Peyer's patch (tissue), 4 donors: ENCODE data around the gene SP6. TPM values are rescaled to one million over a fixed set of nuclear protein-coding genes. Genes with fewer than 3 reads are reported as not detected.

Experiments
- DNase-seq, 3 donors: peaks; one replicate each; pipeline ENCODE4 v3.0.0-alpha.2; 2017 to 2019
- H3K27ac ChIP-seq, 4 donors: fragments of 200-600 bp; sonication (generic); one replicate each; pipeline ENCODE4 v1.5.1; 2016 to 2019
- H3K27me3 ChIP-seq, 2 donors: fragments of 200-600 bp; sonication (generic); one replicate each; pipeline ENCODE4 v1.5.1; 2019
- H3K36me3 ChIP-seq, 3 donors: fragments of 200-600 bp; sonication (generic); one replicate each; pipeline ENCODE4 v1.5.1; 2016 to 2019
- H3K4me1 ChIP-seq, 4 donors: fragments of 200-600 bp; sonication (generic); one replicate each; pipeline ENCODE4 v1.5.1; 2016 to 2019
- H3K4me3 ChIP-seq, 4 donors: fragments of 200-600 bp; sonication (generic); 1 replicate in 3 of 4; 2 replicates in 1 of 4; pipeline ENCODE4 v1.5.1; 2016 to 2019; ENCODE audit warnings: mild to moderate bottlenecking in 1 of 4
- H3K9me3 ChIP-seq, 4 donors: fragments of 200-600 bp; sonication (generic); one replicate each; pipeline ENCODE4 v1.5.1; 2016 to 2019; ENCODE audit warnings: mild to moderate bottlenecking in 1 of 4
- POLR2A ChIP-seq, 2 donors: fragments of 450-650 bp; IDR thresholded peaks; one replicate each; pipeline ENCODE4 v1.5.1; 2017; ENCODE audit warnings: antibody characterized with exemption in 2 of 2, mild to moderate bottlenecking in 2 of 2, moderate library complexity in 2 of 2
- total RNA-seq, 4 donors: library from RNA; depleted of rRNA; stranded (reverse); fragments of >200 nt; gene quantifications; one replicate each; pipeline ENCODE4 v1.1.0, GENCODE V29; 2016
- TF ChIP-seq, protein P1 (sequence below), 6 experiments: fragments of 450-650 bp in 4 of 6; fragments of 200-600 bp in 2 of 6; sonication (generic) in 1 of 6; IDR thresholded peaks; one replicate each; pipeline ENCODE4 v1.5.1; 2017 to 2019; ENCODE audit warnings: antibody characterized with exemption in 6 of 6, mild to moderate bottlenecking in 3 of 6, moderate library complexity in 1 of 6

SP6 gene
- total RNA-seq, 4 donors from 2014 or later: 3.3 to 27.0 (median 16.6) TPM

DNA sequence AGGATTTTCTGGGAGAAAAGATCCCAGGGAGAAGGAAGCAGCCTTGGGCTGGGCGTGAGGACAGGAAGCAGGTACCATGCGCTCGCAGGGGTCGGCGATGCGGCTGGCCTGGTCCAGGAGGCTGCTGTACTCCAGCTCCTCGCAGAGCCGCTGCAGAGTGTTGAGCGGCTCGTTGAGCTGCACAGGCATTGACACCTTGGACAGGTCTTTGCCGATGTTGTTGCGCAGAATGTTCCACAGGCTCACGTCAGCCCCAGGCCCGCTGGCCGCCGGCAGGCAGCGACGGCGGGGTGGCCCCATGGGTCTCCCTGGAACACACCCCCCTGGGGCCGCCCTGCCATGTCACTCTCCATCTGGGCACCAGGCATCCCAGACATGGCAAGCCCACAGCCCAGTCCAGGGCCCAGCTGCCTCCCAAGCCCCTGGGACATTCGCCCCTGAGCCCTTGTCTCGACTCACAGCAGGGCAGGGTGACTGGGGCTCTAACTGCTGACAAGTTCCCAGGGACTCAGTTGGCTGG, 37.4 kb downstream of the SP6 start:
- peaks cover 0 to 23% (median 1%) of the 10 kb centered on the region in 4 donors for H3K4me1 ChIP-seq
- TF ChIP-seq, protein P1, sequence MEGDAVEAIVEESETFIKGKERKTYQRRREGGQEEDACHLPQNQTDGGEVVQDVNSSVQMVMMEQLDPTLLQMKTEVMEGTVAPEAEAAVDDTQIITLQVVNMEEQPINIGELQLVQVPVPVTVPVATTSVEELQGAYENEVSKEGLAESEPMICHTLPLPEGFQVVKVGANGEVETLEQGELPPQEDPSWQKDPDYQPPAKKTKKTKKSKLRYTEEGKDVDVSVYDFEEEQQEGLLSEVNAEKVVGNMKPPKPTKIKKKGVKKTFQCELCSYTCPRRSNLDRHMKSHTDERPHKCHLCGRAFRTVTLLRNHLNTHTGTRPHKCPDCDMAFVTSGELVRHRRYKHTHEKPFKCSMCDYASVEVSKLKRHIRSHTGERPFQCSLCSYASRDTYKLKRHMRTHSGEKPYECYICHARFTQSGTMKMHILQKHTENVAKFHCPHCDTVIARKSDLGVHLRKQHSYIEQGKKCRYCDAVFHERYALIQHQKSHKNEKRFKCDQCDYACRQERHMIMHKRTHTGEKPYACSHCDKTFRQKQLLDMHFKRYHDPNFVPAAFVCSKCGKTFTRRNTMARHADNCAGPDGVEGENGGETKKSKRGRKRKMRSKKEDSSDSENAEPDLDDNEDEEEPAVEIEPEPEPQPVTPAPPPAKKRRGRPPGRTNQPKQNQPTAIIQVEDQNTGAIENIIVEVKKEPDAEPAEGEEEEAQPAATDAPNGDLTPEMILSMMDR (IDR thresholded peaks at IDR 0.05): no peak
- TF ChIP-seq POLR2A (IDR thresholded peaks at IDR 0.05): no peak
- no peaks in the 10 kb centered on the region for H3K9me3 ChIP-seq
- DNase-seq: no peak
- H3K4me3 ChIP-seq: no peak overlapping the region
- H3K27ac ChIP-seq: no peak overlapping the region
- H3K27me3 ChIP-seq: no peaks in the 10 kb centered on the region
- peaks cover 0 to 88% (median 0%) of the 10 kb centered on the region in 3 donors for H3K36me3 ChIP-seq

DNA sequence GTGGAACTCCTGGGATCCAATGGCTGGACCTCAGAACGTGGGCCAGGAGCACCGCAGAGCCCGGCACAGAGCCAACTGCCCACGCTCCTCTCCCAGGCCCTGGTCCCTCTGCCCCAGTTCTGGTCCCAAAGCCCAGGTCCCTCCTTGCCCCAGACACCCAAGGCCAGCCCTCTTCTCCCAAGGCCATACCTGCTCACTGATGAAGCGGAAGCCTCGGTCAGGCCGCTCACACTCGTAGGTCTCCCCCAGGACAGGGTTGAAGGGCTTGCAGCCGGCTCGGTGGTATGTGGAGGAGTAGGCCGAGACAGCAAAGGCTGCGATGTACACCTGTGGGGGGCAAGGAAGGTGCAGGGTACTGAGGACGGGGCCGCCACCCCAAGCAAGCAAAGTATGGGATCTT, 37.9 kb downstream of the SP6 start:
- Histone ChIP-seq H3K36me3 (peaks cover 0 to 88% (median 0%) of the 10 kb centered on the region in 3 donors), H3K9me3 (no peaks in the 10 kb centered on the region), H3K4me3 (no peak overlapping the region), H3K27me3 (no peaks in the 10 kb centered on the region), H3K27ac (no peak overlapping the region), H3K4me1 (peaks cover 0 to 23% (median 1%) of the 10 kb centered on the region in 4 donors)
- TF ChIP-seq POLR2A (IDR thresholded peaks at IDR 0.05): no peak
- TF ChIP-seq, protein P1 (IDR thresholded peaks at IDR 0.05): no peak
- no peak for DNase-seq

DNA sequence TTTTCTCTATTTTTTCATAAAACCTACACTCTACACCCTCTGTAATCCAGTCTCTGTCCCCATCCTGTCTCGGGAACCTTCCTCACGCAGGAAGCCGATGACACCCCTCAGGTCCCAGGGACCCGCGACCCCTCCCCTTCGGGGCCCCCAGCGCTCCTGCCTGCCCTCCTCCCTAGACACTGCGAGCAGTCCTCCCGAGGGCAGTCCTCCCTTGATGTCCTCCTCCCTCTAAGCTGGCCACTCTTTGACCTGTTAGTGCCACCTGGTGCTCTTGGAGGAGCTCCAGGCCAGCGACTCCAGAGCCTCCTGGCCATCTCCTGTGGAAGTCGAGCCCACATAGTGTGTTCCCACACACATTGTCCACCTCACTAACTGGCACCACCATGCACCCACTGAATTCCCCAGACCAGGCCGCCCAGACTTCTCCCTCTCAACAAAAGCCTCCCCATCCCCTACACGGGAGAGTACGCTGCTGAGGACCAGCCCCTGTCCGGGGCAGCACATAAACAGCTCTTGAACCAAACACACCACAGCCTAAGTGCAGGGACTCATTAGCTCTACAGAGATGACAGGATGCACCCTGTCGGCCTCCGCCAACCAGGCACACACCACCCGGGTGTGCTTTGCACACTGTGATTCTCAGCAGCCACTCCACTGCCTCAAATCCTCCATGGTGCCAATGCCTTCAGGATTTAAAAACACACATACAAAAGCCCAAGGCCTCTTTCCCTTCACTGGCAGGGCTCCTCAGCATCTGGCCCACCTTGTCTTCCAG, 38.6 kb downstream of the SP6 start:
- Histone ChIP-seq H3K4me1 (peaks cover 0 to 23% (median 1%) of the 10 kb centered on the region in 4 donors), H3K9me3 (no peaks in the 10 kb centered on the region), H3K27me3 (no peaks in the 10 kb centered on the region), H3K36me3 (peaks cover 0 to 88% (median 0%) of the 10 kb centered on the region in 3 donors), H3K4me3 (no peak overlapping the region), H3K27ac (no peak overlapping the region)
- TF ChIP-seq POLR2A (IDR thresholded peaks at IDR 0.05): no peak
- TF ChIP-seq, protein P1 (IDR thresholded peaks at IDR 0.05): no peak
- DNase-seq: no peak

DNA sequence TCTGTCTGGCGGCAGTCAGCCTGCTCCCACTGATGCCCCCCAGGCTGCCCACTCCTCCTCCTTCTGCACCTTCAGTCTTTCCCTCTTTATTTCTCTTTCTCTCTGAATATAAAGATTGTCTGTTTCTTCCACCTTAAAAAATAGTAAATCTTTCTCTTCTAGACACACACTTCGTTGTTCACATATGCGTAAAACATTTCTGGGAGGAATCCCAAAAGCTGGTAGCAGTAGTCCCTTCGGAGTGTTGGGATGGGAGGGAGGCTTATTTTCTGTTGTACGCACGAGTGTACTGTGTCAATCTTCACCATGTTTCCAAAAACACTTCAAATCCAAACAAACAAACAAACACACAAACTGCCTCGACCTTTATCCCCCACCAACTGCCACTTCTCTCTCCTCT, 39.3 kb downstream of the SP6 start:
- Histone ChIP-seq H3K27me3 (no peaks in the 10 kb centered on the region), H3K4me1 (peaks cover 0 to 23% (median 1%) of the 10 kb centered on the region in 4 donors), H3K27ac (peak overlapping the region in 1 of 4 donors; percentile 79), H3K9me3 (no peaks in the 10 kb centered on the region), H3K36me3 (peaks cover 0 to 88% (median 0%) of the 10 kb centered on the region in 3 donors), H3K4me3 (no peak overlapping the region)
- DNase-seq: peak in 1 of 3 donors; percentile 8
- TF ChIP-seq, protein P1 (IDR thresholded peaks at IDR 0.05): no peak
- TF ChIP-seq POLR2A (IDR thresholded peaks at IDR 0.05): no peak

DNA sequence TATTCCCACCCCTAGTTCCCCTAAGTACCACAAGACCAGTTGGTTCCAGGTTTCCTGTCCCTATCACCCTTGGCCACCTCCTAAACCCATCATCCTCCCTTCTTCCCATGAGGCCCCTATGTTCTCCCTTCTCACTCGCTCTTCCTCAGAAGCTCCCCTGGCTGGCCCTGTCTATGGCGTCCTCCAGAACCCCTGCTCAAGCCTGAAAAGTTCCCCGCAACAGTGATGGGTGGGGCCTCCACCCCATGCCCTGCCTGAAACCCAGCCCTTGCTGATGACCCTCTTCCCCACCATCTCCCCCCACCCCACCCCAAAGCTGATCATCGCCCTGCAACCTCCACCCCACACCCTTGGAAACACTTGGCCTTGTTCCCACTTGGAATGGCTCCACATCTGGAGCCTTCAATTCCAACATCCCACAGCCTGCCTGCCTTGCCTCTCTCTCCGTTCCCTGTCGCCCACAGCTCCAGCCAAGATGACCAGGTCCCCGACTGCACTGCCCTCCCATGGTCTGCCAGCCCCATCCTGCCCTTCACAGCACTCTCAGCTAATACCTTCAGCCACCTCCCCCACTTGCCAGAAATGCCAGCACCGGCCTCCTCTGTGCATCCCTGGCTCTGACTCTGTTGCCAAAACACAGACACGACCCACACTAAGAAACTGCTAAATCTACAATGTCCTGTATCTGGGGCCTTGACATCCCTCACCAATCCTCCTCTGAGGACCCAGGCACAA, 39.9 kb downstream of the SP6 start:
- Histone ChIP-seq H3K36me3 (peaks cover 0 to 83% (median 0%) of the 10 kb centered on the region in 3 donors), H3K4me1 (peaks cover 0 to 23% (median 1%) of the 10 kb centered on the region in 4 donors), H3K4me3 (no peak overlapping the region), H3K9me3 (no peaks in the 10 kb centered on the region), H3K27ac (peak overlapping the region in 3 of 4 donors; percentile 14 to 79 (median 68)), H3K27me3 (no peaks in the 10 kb centered on the region)
- DNase-seq: peak in 1 of 3 donors; percentile 45
- TF ChIP-seq, protein P1 (IDR thresholded peaks at IDR 0.05): no peak
- TF ChIP-seq POLR2A (IDR thresholded peaks at IDR 0.05): no peak
